GM18870 (cell line): ENCODE measurements around the gene PGPEP1.
"Not testable (repeated sequence)": the region's sequence is repeated elsewhere in the genome, so short reads cannot be mapped to it uniquely, and the experiment has no call there.

Experiments
- ATAC-seq: cut with Tn5 transposase; IDR thresholded peaks from one replicate; pipeline ENCODE4 v1.9.1; 2021; ENCODE audit warnings: moderate library complexity; ENCODE audit not compliant: unreplicated experiment

The PGPEP1 gene

GRCh38 chr19:18308051-18308947, 32.1 kb upstream of the PGPEP1 start:
- no peak for ATAC-seq

- no peak for ATAC-seq
Observed at GRCh38 chr19:18308948-18309325, 31.5 kb upstream of the PGPEP1 start.

GRCh38 chr19:18309525-18310064, 30.8 kb upstream of the PGPEP1 start:
- no peak for ATAC-seq

DNA sequence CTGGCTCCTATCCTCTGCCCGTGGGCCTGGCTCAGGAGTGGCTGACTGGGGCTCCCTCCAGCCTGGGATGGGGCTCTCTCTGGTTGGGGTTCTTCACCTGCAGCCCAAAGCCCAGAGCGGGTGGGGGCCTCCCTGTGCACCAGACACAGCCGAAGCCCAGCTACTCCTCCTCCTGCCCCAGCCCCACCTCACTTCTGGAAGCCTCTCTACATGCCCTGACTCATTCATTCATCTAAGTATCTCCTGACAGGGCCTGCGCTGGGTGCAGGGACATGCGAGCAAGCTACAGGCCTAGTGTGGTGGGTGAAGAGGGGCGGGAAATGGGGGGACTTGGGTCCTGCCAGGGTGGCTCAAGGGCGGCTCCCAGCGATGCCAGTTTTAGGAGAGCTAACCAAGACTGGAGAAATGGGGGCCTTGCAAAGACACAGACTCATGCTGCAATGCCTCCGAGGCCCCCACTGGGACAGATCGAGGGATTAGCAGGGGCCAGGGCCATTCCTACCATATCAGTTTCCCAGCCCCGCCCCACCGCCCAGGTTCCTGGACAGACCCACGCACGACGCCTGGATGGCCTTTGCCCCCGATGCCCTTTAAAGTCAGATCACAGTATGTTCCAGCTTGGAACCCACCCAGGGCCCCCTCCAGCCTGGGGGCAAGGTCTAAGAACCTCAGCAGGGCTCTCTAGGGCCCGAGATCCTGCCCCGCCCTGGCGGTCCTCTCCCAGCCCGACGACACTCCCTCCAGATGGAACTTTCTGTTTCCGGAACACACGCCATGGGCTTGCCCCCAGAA, 30.1 kb upstream of the PGPEP1 start:
- ATAC-seq: no peak

DNA sequence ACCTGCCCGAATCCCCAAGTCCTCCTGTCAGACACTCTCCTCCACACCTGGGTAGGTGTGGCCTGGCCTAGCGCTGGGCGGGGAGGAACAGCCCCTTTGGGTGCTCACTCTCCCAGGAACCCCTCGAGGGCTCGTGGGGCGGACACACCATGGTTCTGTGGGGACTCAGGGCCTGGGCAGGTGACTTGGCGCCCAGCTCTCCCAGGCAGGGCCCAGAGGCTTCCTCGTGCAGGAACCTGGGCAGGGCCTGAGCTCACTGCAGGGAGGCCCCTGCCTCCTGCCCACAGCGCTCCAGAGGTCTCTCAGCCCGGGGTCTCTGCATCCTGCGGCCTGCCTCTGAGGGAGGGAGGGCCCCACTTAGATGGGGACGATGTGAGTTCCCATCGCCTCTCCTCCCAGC, 29.4 kb upstream of the PGPEP1 start:
- ATAC-seq: no peak

DNA sequence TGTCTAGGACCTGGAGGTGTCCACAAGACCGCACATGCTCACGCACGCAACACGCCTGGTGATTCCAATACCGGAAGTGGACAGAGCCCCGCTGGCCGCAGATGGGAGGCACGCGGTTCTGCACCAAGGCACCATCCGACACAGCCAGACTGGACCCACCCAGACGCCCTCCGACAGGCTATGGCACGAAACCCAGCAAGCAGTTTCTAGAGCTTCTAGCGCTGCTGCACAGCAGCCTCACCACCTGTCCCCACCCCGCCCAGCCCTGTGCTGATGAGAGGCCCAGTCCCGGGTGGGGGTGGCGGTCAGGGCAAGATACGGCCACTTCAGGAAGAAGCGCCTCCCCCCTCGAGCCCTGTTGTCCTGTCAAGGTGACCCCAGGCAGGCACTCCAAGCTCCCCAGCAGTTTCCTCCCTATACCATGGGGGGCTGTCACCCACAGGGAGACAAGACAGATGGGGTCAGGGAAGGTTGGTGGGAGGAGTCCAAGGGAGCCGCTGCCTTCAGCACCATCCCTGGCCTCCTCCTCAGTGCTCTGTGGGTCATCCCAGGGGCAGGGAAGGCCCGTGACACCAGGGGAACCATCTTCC, 28.8 kb upstream of the PGPEP1 start:
- ATAC-seq: no peak

- ATAC-seq: no peak
Observed at GRCh38 chr19:18312092-18312534, 28.3 kb upstream of the PGPEP1 start.

GRCh38 chr19:18313398-18313797, 27.0 kb upstream of the PGPEP1 start:
- no peak for ATAC-seq

DNA sequence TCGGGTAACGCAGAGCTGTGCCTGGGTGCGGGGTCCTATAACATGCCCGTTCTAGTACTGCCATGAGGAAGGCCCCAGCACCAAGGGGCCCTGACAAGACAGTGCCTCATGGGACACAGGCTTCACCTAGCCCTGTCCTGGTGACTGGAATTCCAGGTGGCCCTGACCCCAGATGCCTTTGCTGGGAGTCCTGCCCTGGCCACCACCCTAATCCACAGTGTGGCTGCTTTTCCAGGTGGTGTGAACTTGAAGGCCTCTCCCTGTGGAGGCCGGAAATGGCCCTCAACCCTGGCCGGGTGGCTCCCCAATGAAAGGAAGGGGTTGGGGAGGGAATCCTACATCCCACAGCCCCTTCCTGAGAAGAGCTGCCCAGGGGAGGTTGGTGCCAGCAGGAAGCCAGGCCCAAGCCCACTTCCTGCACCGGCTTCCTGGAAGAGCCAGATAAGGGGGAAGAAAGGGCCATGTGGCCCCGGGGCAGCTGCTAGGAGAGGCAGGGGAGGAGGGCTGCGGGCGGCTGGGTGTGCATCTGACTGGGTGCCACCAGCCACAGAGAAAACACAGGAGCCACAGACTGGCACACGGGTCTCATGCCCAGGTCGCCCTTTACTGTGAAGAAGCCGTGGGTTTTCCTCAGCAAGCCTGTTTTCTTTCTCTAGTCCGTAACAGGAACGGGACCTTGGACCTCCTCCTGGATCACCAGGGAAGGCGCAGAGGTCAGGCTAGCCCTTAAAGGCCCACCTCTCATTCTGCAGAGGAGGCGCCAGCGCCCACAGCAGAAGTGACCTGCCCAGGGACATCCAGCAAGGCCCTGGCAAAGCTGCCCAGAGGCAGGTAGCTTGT, 22.2 kb upstream of the PGPEP1 start:
- ATAC-seq: no peak

DNA sequence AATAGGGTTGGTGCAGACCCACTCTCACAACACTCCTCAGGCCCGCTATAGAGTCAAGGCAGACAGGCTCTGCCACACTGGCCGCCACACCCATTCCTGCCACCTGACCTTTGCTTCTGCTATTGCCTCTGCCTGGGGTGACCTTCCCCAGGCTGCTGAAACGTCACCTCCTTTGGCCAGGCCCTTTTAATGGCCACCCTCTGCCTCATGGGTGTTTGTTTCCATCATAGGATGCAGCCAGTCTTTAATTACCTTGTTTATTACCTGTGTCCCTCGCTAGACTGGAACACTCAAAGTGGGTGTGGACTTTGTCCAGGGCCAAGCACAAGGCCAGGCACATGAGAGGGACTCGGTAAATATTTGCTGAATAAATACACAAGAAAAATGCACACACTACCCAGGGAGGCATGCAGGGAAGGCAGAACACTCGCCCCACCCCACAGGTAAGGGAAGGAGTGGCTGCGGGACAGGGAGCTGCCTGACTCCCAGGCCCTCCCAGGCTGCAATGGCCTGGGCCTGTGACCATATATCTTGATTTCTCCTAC, 20.7 kb upstream of the PGPEP1 start:
- no peak for ATAC-seq

DNA sequence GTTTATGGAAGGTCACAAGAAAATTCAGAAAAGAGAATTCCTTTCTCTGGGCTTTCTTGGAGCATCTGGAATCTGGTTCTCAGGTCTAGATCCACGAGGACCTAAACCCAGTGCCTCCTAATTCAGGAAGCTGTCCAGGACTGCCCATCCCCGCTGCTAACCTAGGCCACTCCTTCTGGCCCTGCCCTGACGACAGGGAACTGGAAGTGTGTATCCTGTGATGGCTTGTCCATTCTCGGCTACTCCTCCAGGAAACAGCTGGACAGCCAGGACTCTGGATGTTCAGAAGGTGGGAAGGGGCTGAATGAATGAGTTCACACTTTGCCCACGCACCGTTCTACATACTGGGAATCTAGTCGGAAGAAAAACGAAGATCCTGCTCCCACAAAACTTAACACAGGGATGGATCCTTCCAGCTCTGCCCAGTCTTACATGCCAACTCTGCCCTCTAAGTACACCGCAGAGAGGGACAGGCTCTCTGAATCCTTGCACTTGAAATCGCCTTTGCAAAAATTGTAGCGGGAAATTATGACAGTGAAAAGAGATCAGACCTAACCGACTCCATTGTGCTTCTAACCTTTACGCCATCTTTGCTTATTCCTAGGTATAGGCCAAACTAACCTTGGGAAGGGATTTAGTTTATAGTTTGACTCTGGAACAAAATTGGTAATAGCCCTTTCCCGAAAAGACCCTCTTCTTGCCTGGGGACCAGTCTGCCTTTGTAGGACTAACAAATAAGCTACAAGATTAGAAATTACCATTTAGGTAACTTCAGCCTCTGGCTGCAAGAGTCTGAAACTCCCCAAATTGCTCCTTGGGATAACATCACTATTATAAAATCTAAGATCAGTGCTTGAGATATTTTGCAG, 19.3 kb upstream of the PGPEP1 start:
- ATAC-seq: no peak

DNA sequence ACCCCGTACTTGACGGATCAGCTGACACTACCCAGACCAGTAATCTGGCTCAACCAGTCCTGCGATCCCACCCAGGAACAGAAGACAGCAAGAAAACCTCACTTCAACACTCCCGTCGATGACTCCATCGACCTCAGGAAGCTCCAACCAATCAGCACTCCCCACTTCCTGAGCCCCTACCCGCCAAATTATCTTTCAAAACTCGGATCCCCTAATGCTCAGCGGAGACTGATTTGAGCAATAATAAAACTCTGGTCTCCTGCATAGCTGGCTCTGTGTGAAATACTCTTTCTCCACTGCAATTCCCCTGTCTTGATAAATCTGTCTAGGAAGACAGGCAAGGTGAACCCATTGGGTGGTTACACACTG, 18.7 kb upstream of the PGPEP1 start:
- ATAC-seq: no peak

- no peak for ATAC-seq
Observed at GRCh38 chr19:18322318-18322758, 18.1 kb upstream of the PGPEP1 start.

DNA sequence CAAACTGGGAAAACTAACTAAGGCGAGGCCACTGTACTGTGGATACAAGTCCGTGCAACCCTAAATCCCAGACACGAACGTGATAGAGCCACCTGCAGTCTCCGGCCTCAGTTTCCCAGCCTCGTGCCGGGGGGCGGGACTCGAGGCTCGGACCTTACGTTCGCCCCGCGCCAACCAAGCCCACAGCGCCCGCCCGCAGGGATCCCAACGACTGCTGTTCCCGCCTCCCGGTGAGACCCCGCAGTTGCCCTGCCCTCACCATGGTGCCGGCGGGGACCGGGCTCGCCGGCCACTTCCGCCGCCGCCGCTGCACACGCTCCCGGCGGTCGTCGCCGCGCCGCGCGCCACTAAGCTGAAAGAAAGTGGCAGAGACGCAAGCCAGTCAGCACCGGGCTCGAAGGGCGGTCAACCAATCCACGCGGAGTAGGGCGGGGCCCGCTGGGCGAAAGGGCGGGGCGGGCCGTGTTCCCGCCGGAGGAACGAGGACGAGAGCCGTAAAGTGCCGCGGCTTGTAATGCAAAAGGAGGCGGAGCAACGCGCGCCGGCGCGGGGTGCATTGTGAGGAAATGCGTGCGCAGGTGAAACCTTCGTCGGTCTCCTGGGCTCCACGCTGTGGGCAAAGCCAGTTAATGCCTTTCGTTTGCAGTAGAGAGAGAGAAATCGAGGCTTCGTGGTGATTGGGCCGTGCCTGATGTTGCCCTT, 17.5 kb upstream of the PGPEP1 start, which contains the start of gene LSM4:
LSM4 (minus strand) TSS at position 318 of the 702 bp plus-strand sequence; CDS start at position 262, 56 bp downstream.
- ATAC-seq: peak; percentile 87

GRCh38 chr19:18324373-18324731, 16.0 kb upstream of the PGPEP1 start:
- ATAC-seq: not testable (repeated sequence)

DNA sequence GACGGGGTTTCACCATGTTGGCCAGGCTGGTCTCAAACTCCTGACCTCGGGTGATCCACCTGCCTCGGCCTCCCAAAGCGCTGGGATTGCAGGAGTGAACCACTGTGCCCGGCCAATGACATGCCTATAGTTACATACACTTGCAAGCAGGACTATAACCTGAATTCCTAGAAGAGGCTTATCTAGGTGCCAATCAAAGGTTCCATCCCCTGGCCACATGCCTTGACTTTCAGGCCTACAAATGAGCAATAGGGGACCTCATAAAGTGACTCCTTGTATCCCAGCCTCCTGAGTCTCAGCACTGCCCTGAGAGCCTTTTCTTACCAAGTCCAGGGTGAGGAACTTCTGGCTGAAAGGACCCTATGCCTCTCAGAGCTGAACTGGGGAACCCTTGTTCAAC, 13.6 kb upstream of the PGPEP1 start:
- no peak for ATAC-seq

DNA sequence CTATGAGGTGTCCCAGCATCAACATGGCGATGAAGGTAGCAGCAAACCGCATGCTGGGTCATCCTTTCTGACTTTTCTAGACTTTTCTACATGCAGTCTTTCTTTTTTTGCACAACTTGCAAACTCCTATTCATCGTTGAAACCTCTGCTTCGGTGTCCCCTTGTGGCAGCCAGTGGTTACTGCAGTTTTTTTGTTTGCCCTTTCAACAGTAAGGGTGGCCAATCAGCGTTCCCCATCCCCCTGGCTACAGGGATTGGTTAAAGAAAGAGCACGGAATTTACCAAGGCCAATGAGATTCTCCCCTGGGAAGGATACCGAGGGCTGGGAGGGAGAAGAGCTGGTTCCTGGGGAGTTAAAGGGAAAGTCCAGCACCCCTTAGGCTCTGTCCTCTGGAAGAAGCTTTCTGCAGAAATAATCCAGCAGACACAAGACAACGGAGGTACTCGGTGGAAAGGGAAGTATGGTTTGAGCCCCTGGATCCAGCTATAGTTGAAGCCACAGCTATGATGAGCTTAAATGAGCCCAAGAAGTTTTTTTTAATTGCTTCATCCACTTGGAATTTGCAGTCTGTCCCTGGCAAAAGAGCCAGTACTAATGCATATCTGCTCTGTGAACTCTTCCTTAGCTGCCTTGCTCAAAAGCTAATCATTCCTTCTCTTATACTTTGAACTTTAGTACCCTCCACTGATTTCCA, 11.9 kb upstream of the PGPEP1 start:
- ATAC-seq: peak; percentile 81

GRCh38 chr19:18329035-18329376, 11.4 kb upstream of the PGPEP1 start:
- no peak for ATAC-seq
